Subcutaneous adipose tissue (tissue), 4 donors: ENCODE data around the gene EHBP1. TPM values are rescaled to one million over a fixed set of nuclear protein-coding genes. Genes with fewer than 3 reads are reported as not detected.

Experiments
- total RNA-seq, 4 donors: library from RNA; depleted of rRNA; stranded (reverse); fragments of >200 nt; gene quantifications; one replicate each; pipeline ENCODE4 v1.1.0, GENCODE V29; 2016
- TF ChIP-seq, protein P1 (sequence below): fragments of 450-650 bp; IDR thresholded peaks from one replicate; pipeline ENCODE4 v1.5.1; 2016; ENCODE audit warnings: low read depth, mild to moderate bottlenecking, control low read depth, antibody characterized with exemption, moderate library complexity

The EHBP1 gene
- total RNA-seq, 4 donors from 2014 or later, result 77.5 to 145 (median 110) TPM

DNA sequence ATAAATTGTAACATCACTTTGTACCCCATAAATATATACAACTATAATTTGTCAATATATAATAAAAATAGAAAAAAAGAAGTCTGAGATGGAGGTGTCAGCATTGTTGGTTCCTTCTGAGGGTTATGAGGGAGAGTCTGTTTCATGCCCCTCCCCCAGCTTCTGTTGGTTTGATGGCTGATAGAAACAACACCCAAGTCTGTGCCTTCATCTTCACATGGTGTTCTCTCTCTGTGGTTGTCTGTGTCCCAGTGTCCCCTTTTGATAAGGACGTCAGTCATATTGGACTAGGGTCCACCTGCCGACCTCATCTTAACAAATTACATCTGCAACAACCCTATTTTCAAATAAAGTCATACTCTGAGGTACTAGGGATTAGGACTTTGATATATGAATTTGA is 20.3 kb upstream of the EHBP1 start:
- TF ChIP-seq, protein P1, sequence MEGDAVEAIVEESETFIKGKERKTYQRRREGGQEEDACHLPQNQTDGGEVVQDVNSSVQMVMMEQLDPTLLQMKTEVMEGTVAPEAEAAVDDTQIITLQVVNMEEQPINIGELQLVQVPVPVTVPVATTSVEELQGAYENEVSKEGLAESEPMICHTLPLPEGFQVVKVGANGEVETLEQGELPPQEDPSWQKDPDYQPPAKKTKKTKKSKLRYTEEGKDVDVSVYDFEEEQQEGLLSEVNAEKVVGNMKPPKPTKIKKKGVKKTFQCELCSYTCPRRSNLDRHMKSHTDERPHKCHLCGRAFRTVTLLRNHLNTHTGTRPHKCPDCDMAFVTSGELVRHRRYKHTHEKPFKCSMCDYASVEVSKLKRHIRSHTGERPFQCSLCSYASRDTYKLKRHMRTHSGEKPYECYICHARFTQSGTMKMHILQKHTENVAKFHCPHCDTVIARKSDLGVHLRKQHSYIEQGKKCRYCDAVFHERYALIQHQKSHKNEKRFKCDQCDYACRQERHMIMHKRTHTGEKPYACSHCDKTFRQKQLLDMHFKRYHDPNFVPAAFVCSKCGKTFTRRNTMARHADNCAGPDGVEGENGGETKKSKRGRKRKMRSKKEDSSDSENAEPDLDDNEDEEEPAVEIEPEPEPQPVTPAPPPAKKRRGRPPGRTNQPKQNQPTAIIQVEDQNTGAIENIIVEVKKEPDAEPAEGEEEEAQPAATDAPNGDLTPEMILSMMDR, result no peak

DNA sequence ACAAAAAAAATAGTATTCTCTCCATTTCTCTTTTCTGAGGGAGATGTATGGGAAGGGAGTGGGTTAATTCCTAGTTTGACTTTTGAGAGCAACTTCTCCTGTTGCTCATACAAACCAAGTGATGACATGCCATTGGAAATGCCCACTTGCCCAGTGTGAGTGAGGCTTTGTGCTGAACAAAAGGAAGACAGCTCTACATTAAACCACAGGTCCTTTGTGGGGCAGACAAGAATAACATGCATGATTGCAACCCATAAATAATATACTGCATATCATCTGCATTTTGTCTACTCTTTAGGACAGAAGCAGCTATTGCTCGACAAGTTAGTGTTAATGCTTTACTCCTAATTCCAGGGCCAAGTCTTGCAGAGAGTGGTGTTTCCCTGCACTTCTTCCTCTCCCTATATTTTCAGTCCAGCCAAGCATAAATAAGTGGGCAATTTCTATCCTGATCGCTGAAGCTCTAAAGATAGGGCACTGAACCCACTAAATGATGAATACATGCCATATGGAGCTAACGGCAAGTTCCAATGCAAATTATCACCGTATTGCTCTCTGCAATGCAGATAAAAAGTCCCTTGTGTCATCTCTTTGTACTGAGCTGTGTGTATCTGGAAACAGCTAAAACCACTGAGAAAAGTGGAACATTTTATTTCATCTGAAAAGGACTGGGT is 19.4 kb upstream of the EHBP1 start:
- TF ChIP-seq, protein P1, result no peak

DNA sequence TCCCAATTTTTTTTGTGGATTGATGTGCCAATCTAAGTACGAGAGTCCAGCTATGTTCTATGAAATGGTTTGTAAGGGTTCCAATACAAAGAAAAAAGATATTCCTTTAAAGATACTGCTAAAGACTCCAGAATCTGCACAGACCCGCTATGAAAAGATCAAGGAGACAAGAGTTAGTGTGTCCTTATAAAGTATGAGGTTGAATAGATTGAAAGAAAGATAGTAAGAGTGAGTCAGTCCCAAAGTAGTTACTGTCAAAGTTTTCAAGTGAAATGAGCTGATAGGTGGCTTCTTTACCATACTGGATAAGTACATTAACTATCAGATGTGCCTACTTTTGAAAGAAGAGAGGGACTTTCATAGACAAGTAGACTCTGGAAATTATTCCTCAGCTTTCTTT is 17.9 kb upstream of the EHBP1 start:
- TF ChIP-seq, protein P1, result no peak

DNA sequence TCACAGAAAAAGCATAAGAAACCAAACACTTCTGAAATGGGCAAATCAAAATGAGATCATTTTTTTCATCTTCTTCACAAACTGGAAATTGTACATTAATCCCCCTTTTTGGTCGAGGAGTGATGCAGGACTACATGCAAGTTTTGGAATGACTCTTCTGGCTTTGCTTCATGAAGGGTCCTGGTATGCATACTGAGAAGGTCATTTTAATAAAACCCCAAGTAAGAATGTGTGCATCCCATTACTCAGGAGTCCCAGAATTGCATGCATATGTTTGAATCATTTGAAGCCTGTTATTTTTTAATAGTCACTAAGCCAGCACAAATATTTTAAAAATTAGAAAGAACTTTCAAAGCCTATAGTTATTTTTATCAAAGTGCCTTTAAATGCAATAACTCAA is 16.7 kb upstream of the EHBP1 start:
- TF ChIP-seq, protein P1, result no peak

DNA sequence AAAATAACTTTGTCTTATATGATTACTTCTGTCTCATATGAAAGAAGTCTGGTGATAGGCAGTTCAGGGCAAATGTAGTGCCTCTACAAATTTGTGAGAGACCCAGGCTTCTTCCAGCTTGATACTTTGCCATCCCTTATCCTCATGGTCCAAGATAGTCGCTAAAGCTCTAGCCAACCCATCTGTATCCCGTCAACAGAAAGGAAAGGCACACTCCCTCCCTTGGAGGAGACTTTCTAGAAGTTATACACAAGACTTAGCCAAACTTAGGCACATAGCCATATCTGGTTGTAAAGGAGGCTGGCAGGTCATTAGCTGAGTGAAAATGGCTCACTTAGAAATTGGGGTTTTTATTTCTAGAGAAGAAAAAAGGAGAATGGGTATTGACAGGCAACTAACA is 14.3 kb upstream of the EHBP1 start:
- TF ChIP-seq, protein P1, result no peak

DNA sequence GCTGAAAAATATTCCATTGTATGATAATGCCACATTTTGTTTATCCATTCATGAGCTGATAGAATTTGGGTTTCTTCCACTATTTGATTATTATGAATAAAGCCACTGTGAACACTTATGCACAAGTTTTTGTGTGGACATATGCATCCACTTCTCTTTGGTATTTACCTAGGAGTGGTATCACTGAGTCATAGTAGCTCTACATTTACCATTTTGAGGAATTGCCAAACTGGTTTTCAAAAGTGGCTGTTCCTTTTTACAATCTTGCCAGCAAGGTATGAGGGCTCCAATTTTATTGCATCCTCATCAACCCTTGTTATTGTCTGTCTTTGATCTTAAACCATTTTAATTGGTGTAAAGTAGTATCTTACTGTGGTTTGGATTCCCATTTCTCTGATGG is 13.3 kb upstream of the EHBP1 start:
- TF ChIP-seq, protein P1, result no peak

DNA sequence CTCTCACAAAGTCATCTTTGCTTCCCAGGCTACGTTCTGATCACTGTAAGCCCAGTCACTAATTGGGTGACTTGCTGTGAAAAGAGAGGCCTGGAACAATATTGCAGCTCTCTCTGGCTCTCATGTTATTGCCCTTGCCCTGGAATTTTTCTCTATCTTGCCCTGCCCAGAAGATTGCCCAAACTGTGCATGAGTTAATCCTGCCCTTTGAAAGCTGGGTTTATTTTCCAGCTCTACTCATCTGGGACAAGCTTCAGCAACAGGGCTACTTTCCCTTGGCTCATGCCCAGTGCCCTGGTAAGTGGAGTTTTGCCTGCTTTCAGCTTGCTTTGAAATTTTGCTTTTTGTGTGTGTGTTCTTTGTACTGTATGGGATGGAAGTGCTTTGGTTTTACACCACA is 6.9 kb upstream of the EHBP1 start:
- TF ChIP-seq, protein P1, result no peak
